ENCODE measurements around the gene CCDC92B. TPM values are rescaled to one million over a fixed set of nuclear protein-coding genes. Genes with fewer than 3 reads are reported as not detected.

The CCDC92B gene
- total and polyA plus RNA-seq, 2 of the 4 experiments (the other 2 are of a cell fraction), result not detected

- H3K4ac ChIP-seq (ENCODE audit: low read depth, low read length), result no peak overlapping the region
- no peak overlapping the region for H2AK9ac ChIP-seq (replicated peaks; ENCODE audit: low read depth, low read length, poor library complexity)
- H3K4me2 ChIP-seq (ENCODE audit: low read depth, low read length), result peak overlapping the region; percentile 76
- no peak overlapping the region for H2AK5ac ChIP-seq (ENCODE audit: low read depth, low read length)
- dilution Hi-C loops (cut with HindIII; ENCODE audit: low sequenced_read_pairs, unreplicated experiment) (no loop called here), intact Hi-C loops (cut with micrococcal nuclease) (no loop called here), in situ Hi-C loops (cut with MboI; ENCODE audit: low sequenced_read_pairs) (no loop called here)
- H3K4me3 ChIP-seq (ENCODE audit: insufficient read depth, low read depth, low read length), result peak overlapping the region; percentile 17
- no peaks in the 10 kb centered on the region for H3K36me3 ChIP-seq (ENCODE audit: control insufficient read depth, insufficient read depth, low read length)
- H4K8ac ChIP-seq (ENCODE audit: low read depth in 2 of 2, low read length in 2 of 2), result no peak overlapping the region
- POLR2A ChIA-PET (ENCODE audit: unreplicated experiment), result no interaction called here
- H4K91ac ChIP-seq (ENCODE audit: insufficient read depth, low read depth, low read length), result no peak overlapping the region
- no peak overlapping the region for H3K9ac ChIP-seq (ENCODE audit: low read depth, low read length)
- no peaks in the 10 kb centered on the region for H4K20me1 ChIP-seq (ENCODE audit: insufficient read depth, low read length)
- peak; percentile 26 for DNase-seq
- no peak overlapping the region for H4K5ac ChIP-seq (ENCODE audit: low read depth, low read length)
- H3K27ac ChIP-seq (ENCODE audit: insufficient read depth, low read length), result no peak overlapping the region
- peak; percentile 87 for ATAC-seq (ENCODE audit: low read depth)
- 3% methylated on average over 20 of the region's 40 CpGs; no CpG with 5 or more reads in 1 of the 2 experiments for WGBS, 2 experiments (ENCODE audit: extremely low coverage in 2 of 2, insufficient read length in 1 of 2)
- H3K23ac ChIP-seq (ENCODE audit: low read depth, low read length), result no peak overlapping the region
- H2BK5ac ChIP-seq (ENCODE audit: low read depth, low read length, poor library complexity, severe bottlenecking), result no peak overlapping the region
- TF ChIP-seq, protein P1, sequence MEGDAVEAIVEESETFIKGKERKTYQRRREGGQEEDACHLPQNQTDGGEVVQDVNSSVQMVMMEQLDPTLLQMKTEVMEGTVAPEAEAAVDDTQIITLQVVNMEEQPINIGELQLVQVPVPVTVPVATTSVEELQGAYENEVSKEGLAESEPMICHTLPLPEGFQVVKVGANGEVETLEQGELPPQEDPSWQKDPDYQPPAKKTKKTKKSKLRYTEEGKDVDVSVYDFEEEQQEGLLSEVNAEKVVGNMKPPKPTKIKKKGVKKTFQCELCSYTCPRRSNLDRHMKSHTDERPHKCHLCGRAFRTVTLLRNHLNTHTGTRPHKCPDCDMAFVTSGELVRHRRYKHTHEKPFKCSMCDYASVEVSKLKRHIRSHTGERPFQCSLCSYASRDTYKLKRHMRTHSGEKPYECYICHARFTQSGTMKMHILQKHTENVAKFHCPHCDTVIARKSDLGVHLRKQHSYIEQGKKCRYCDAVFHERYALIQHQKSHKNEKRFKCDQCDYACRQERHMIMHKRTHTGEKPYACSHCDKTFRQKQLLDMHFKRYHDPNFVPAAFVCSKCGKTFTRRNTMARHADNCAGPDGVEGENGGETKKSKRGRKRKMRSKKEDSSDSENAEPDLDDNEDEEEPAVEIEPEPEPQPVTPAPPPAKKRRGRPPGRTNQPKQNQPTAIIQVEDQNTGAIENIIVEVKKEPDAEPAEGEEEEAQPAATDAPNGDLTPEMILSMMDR (conservative IDR thresholded peaks at IDR 0.05; ENCODE audit: low read depth, low read length), result 0 out of 2 replicates have a peak, but pooled peaks have one; percentile 7
- TF ChIP-seq POLR2A (IDR thresholded peaks at IDR 0.05; ENCODE audit: low read depth, low read length), result no peak
- H3K56ac ChIP-seq (ENCODE audit: extremely low read depth, insufficient read depth, low read length), result no peak overlapping the region
- H3K9me1 ChIP-seq (ENCODE audit: insufficient read depth, low read length), result no peaks in the 10 kb centered on the region
- H3K27me3 ChIP-seq (ENCODE audit: control insufficient read depth, insufficient read depth, low read length), result peaks cover 51% of the 10 kb centered on the region
- CTCF ChIA-PET, result no interaction called here
- no peak overlapping the region for H3K14ac ChIP-seq (replicated peaks; ENCODE audit: low read depth, low read length)
- no peak overlapping the region for H2BK120ac ChIP-seq (ENCODE audit: low read depth, low read length)
- H3K18ac ChIP-seq (ENCODE audit: low read depth, low read length), result no peak overlapping the region
- no peaks in the 10 kb centered on the region for H3K79me1 ChIP-seq (ENCODE audit: low read depth in 1 of 2, low read length in 2 of 2)
- no TSS peak for BruUV-seq (replicated peaks)
- no peaks in the 10 kb centered on the region for H3K4me1 ChIP-seq (ENCODE audit: control insufficient read depth, insufficient read depth, low read length)
- H2BK15ac ChIP-seq (ENCODE audit: low read depth, low read length), result no peak overlapping the region
- no peak overlapping the region for H2BK20ac ChIP-seq (ENCODE audit: low read depth, low read length)
- H3K9me3 ChIP-seq (ENCODE audit: control insufficient read depth, insufficient read depth, low read length), result no peaks in the 10 kb centered on the region
- H2AFZ ChIP-seq (replicated peaks; ENCODE audit: low read length, poor library complexity), result peak overlapping the region; percentile 67
Measured at GRCh38 chr17:2724784-2725164, 24.7 kb downstream of the CCDC92B start.

Data from IMR-90 (cell line).